PC-3 (cell line): ENCODE data around the gene MAML3.

ENCODE experiments used
- CTCF ChIP-seq: fragments of 300-600 bp; sonication (generic); conservative IDR thresholded peaks from 2 replicates; pipeline ENCODE4 v1.5.1; 2017; ENCODE audit warnings: antibody characterized with exemption, low read depth, mild to moderate bottlenecking, low read length
- EZH2 ChIP-seq: fragments of 300-600 bp; sonication (generic); IDR thresholded peaks from one replicate; pipeline ENCODE4 v1.6.1; 2017; ENCODE audit warnings: antibody characterized with exemption, mild to moderate bottlenecking, low read length; ENCODE audit not compliant: unreplicated experiment

GRCh38 chr4:139889264-139889663 lies 264.7 kb downstream of the MAML3 start:
- TF ChIP-seq CTCF (no peak), EZH2 (no peak)
